EH (cell line): ENCODE results near the gene FAM185A.
"Not testable (repeated sequence)": the region's sequence is repeated elsewhere in the genome, so short reads cannot be mapped to it uniquely, and the experiment has no call there.

Experiments
- DNase-seq: peaks from one replicate; pipeline ENCODE4 v3.0.0-alpha.2; 2015; ENCODE audit warnings: low read depth

The FAM185A gene

DNA sequence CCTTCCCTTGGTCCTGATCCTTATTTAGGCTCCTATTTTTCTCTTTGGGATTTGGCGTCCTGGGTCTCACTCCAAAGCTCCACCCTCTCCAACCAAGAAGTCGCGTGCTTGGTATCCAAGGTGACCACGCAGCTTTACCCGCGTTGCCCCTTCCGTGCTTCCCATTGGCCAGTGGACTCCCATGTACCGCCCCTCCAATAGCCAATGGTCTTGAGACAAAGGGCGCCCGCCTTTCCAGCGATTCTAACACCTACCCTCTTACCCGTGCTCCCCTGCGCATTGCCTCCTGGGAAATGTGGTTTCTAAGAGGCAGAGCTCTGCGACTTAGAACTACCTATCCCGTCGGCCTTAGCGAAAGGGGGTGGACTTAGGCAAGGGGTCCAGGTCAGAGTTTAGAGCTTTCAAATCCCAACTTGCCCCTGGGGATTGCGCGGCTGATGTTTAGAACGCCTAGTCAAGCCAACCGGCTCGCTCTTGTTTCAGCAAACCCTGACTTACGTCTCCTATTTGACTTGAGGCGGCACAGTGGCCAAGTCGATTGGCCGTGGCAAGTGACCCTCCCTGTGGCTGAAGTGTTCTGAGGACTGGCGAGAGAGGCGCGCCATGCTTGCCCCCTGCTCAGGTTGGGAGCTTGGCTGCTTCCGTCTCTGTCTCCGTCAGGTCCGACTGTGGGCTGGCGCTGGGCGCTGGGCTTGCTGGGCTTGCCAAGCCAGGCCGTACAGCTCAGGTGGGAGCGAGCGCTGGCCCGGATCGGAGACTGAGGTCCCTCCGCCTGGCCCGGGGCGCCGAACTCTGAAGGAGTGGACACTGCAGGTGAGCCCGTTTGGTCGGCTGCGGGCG is at the start of gene FAM185A:
Gene FAM185A, plus strand, starts transcription at position 395 of the 840 bp plus-strand sequence. Its CDS starts 209 bp downstream, at position 604.
- DNase-seq, result peak; percentile 100

DNA sequence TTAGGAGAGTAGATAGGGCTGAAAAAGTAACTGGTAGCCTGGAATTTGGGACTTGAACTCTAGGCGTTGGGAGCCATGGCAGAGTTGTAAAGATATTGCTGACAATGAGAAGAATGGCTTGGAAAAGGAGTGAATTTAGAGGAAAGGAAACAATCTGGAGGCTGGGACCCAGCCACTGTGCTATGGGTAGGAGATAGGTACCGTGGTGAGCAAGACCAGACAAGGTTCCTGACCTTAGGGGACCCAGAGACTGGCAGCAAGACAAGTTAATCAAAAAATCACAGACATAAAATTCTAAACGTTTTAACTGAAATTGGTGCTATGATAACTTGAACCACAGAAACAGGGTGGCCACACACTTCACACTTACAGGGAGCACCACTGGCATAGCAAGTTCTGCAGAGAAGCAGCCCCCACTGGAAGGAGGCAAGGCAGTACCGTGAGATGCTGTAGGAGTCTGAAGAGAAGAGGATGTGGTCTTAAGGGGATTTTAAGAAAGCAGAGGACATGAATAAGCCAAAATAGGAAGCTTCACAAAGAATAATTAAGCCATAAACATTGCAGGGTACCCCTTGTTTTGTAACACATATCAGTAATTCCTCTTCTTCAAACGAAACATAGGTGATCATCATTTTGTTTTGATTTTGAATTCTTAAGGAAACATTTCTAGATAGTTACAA is 35.6 kb upstream of the FAM185A start:
- DNase-seq, result not testable (repeated sequence)

DNA sequence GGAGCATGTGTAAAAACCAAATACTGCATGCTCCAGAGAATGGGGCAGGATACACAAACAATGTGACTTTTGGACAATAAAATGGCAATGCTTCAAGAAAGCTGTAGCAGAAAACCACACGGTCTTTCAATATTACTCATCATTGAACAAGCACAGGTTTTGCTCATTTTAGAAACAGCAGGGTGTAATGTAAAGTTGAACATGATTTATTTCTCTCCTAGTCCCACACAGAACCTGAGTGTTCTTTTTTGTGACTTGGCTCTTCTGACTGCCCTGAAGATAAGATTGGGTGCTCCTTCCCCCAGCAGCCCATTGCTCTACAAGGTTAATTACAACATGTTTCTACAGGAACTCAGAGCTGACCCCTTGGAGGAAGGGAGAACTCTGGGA is 35.1 kb upstream of the FAM185A start:
- not testable (repeated sequence) for DNase-seq

DNA sequence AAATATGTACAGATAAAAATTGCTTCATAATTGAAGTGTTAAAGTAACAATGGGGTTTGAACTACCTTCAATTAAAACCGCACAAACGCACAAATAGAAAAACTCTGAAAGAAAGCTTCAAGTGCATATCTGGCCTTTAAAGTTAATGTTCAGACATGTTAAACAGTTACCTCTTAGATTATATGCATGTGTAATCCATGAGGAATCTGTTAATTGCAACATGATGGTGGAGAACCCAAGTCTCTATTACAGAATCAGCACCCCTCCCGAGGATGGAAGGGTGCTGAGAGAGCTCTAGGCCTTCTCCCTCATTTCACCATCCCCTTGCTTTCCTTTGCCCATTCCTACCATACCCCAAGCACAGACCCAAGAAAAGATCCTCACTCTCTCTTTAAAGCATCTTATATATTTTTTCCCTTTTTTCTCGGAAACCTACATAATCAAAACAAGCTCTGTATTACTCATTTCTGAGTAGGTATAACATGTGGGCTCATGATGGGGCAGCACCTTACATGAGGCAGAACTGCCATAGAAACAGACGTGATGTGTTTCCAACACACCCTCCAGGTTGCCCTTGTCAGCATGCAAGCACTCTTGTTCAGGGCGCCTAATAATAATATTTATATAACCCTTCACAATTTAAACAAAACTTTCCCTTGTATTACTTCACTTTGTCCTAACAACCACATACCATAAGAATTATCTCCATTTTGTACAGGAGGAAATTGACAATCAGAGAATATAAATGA is 33.9 kb upstream of the FAM185A start:
- not testable (repeated sequence) for DNase-seq

DNA sequence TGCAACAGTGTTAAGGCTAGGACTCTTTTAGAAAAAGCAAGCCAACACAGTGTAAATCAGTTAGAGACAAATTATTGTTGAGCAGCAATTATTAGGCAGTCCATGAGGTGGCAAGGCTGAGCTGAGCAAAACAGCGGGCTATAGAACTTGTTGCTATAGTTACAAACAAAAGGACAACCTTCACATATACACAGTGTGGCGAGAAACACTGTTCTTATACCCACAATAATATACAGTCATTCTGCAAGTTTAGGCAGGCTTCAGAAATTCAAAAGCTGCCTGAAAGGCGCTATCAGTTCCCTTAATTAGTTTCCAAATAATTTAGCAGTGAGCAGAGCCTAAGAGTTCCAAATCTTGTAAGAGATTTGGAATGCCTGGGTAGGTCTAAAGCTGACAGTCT is 33.1 kb upstream of the FAM185A start:
- DNase-seq, result not testable (repeated sequence)

DNA sequence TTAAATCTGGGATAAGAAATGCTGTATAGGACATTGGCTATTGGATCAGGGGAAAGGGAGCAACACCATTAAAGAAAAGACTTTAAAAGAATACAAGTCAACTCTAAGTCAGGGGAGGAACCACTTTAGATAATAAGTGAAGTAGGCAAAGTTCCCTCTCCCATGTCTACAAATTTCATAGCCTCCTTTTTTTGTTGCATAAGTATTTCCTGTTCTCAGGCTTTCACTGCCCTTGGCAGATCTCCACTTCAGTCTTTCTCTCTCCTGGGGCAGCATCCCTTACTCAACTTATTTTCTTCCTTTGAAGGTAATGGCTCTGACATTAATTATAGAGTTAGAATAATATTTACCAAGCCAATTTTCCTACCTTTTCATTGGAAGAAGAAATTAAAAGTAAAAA is 30.3 kb upstream of the FAM185A start:
- peak; percentile 54 for DNase-seq

DNA sequence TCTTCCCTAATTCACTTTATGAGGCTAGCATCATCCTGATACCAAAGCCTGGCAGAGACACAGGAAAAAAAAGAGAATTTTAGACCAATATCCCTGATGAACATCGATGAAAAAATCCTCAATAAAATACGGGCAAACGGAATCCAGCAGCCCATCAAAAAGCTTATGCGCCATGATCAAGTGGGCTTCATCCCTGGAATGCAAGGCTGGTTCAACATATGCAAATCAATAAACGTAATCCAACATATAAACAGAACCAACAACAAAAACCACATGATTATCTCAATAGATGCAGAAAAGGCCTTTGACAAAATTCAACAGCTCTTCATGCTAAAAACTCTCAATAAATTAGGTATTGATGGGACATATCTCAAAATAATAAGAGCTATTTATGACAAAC is 22.6 kb upstream of the FAM185A start:
- not testable (repeated sequence) for DNase-seq

DNA sequence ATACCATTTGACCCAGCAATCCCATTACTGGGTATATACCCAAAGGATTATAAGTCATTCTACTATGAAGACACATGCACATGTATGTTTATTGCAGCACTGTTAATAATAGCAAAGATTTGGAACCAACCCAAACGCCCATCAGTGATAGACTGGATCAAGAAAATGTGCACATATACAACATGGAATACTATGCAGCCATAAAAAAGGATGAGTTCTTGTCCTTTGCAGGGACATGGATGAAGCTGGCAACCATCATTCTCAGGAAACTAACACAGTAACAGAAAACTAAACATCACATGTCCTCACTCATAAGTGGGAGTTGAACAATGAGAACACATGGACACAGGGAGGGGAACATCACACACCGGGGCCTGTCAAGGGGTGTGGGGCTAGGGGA is 19.1 kb upstream of the FAM185A start:
- DNase-seq, result not testable (repeated sequence)

DNA sequence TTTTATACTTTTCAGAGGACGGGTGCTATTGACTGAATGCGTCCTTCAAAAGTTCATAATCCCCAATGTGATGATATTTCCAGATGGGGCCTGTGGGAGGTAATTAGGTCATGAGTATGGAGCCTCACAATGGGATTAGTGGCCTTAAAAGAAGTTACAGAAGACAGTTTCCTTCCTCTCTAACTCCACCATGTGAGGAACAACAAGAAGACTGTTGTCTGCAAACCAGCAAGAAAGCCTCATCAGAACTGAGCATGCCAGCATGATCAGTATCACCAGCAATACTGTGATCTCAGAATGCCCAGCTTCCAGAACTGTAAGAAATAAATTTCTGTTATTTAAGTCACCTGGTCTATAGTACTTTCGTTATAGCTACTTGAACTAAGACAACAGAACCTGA is 18.4 kb upstream of the FAM185A start:
- DNase-seq, result not testable (repeated sequence)

DNA sequence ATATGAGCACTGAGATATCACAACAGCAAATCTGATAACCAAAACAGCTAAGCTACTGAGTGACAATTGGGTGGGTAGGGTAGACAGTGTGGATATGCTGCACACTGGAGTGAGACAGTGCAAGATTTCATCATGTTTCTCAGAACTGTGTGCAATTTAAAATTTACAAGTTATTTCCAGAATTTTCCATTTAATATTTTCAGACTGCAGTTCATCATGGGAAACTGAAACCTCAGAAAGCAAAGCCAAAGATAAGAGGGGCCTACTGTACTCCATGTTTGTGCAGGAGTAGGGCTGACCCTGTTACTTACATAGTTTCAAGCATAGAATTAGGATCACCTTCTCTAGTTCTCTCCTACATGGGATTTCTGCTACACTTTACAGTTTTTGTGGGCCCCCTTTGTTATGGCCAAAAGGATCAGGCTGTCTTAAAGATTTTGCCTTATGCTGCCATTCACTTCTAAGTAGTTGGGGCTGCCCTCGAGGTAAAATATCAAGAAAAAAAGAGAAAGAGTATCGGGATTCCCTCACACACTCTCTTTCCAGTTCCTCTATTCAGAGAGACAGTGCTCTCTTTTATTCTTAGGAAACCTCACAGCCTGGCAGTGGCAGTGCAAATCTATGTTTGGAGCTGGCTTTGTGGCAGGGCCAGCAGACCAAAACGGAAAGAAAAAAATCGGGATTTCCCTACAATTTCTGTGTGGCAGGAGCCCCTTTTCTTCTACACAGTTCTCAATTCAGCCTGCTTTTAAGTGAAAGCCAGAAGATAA is 6.6 kb upstream of the FAM185A start:
- not testable (repeated sequence) for DNase-seq

DNA sequence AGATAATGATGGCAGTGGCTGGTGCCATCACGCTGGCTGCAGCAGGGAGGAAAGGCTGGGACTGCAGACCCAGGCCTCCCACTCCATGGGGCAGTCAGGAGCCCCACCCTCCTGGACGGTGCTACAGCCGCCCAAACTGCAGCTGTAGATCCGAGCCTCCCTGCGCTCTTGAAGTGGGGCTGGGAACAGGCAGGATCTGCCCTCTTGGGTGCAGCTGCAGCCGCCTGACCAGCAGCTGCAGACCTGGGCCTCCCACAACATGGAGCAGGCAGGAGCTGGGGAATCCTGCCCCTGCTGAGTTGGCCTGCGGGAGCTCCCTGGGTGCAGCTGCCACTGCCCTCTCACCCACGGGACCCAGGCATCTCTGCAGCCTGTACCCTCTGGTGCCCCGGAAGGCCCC is 4.9 kb upstream of the FAM185A start:
- not testable (repeated sequence) for DNase-seq

DNA sequence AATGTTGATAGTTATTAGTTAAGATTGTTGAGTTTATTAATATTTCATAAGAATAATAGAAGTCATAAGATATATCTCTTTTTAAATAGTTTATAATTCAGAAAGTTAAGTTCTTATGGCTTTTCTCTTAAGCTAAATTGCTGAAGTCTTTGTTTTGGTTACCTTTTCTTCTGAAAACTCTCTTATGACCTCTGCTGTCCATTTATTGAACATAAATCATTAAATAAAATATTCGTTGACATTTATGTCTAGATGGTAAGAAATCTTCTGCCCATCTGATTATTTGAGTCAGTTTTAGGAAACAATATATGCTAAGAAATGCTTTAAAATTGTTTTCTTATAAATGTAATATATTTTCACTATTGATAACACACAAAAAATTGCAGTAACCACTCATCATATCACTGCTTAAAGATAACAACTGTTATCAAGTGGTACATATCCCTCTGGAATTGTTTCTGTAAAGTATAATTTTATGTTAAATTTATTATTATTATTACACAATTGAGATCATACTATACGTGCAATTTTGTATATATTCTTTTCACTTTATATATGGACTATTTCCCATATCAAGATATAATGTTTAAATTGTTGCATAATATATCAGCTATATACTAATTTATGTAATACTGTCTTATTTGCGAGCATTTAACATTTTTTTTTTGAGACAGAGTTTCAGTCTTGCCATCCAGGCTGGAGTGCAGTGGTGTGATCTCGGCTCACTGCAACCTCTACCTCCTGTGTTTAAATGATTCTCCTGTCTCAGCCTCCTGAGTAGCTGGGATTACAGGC is 3.1 kb upstream of the FAM185A start:
- peak; percentile 15 for DNase-seq

DNA sequence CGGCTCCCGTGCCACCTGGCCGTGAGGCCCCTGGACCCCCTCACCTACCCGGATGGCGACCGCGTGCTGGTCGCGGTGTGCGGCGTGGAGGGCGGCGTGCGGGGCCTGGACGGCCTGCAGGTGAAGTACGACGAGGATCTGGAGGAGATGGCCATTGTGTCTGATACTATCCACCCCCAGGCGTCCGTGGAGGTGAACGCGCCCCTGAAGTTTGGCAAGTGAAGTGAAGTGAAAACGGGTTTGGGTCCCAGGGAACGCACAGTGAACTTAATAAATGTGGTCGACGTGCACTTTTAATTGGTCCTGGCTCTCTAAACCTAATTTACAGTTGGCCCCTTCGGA is 617 bp downstream of the FAM185A start:
- not testable (repeated sequence) for DNase-seq

DNA sequence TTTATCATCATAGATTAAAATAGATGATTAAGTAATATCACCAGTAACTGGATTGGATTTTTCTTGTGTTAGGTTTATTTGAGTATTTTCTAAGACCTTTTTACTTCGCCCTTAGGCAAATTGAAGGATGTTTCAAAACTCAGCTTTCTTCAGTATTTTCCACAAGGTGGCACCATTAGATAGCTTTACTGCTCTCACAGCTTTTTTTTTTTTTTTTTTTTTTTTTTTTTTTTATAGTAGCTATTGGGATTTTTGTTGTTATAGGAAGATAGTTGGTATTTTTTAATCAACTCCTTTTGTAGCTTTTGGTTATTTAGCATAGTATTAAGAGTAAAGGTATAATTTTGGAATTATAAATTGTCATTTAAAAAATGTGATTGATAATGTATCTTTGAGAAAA is 9.4 kb downstream of the FAM185A start:
- DNase-seq, result peak; percentile 9

DNA sequence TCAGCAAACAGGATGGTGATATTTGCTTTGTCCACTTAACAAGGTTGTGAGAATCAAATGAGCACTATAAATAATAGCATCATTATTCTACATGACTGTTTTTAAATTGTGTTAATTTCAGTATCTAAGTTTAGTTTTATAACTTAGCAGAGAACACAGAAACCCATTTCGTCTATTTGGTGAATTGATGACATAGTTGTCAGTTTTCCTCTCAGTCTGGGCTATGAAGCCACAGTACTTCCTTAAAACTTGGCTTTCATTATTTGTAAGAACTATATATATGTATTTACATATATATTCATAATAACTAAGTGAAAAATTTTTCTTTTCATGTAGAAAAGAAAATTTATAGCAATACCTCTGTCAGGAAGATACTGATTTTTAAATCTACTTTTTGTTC is 11.1 kb downstream of the FAM185A start:
- DNase-seq, result not testable (repeated sequence)

DNA sequence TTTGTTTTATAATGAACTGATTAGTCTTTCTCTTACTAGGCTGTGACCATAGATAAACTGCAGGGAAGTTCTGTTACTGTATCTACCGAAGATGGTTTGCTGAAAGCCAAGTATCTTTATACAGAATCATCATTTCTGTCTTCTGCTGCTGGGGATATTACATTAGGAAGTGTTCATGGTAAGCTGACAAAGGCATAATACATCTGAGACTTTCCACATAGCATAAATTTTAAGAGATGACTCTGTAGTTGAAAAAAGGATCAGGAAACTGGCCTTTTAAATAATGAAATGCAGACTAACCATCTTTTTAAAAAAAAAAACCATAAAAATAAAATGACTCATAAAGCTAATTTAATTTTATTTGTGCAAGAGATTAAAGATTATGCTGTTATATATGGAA is 12.4 kb downstream of the FAM185A start:
- peak; percentile 3 for DNase-seq

DNA sequence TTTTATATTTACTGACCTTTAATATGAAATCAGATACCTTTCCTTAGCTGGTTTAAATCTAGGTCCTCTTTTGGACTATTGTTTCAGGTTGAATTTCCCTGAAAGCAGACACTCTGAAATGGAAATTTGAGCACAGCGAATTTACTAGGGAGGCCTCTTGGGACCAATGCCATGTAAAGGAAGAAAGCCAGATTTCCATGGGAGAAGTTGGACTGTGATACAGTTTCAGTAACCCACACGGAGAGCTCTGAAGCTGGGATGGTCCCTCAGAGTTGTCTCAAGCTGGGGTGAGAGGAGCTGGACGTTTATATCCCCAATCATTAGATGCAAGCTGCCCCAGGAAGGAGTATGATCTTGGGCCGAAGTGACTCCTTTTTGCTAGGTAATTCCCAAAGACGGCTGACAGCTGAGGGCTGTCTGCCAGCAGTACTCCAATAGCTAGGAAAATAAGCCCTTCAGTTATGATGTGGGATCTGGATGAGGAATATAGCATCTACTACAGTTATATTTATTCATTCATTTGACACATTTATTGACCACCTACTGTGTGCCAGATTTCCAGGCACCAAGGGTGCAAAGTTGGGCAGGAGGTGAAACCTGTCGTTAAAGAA is 14.6 kb downstream of the FAM185A start:
- DNase-seq, result not testable (repeated sequence)

DNA sequence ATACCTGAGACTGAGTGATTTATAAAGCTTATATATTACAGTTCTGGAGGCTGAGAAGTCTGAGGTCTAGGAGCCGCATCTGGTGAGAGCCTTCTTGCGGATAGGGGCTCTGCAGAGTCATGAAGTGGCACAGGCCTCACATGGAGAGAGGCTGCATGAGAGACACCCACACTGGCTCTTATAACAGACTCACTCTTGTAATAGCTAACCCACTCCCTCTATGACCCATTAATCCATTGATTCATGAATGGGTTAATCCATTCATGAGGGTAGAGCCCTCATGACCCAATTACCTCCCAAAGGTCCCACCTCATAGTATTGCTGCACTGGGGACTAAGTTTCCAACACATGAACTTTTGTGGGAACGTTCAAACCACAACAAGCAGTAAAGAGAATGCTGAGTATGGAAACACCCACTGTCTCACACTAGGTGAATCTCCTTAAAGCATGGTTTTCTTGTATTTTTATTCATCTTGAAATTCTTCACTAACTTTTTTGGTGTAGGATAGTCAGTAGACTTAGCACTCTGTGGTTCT is 20.9 kb downstream of the FAM185A start:
- DNase-seq, result not testable (repeated sequence)

DNA sequence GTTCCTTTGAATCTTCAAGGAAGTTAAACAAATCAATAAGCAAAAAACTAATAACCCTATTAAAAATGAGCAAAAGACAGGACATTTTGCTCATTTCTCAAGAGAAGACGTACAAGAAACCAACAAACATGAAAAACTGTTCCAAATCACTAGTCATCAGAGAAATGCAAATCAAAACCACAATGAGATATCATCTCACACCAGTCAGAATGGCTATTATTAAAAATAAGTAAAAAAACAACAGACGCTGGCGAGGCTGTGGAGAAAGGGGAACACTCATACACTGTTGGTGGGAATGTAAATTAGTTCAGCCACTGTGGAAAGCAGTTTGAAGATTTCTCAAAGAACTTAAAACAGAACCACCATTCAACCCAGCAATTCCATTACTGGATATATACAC is 21.7 kb downstream of the FAM185A start:
- not testable (repeated sequence) for DNase-seq

DNA sequence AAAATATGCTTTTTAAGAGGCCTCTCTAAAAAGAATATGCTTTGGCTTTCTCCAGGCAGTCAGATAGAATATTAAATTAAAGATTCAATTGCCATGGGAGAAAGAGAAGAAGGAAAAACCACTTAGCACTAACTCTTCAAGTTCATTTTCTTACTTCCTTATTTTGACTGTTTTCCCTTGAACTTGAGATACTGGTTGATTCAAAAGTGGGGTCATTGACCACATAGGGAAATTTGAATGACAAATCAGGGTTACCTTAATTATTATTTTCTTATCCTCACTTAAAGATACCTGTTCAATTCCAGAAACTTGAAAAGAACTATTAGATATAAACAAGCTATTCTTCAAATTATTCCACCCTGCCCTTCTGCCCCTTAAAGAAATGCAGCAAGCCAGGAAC is 27.4 kb downstream of the FAM185A start:
- DNase-seq, result not testable (repeated sequence)
